Measurements from ENCODE around the gene MS4A14. TPM values are rescaled to one million over a fixed set of nuclear protein-coding genes. Genes with fewer than 3 reads are reported as not detected.

The MS4A14 gene
- total and polyA plus RNA-seq, 9 of the 15 experiments (the other 6 are each of a cell fraction or from before 2014, with no cell fraction given) = not detected

DNA sequence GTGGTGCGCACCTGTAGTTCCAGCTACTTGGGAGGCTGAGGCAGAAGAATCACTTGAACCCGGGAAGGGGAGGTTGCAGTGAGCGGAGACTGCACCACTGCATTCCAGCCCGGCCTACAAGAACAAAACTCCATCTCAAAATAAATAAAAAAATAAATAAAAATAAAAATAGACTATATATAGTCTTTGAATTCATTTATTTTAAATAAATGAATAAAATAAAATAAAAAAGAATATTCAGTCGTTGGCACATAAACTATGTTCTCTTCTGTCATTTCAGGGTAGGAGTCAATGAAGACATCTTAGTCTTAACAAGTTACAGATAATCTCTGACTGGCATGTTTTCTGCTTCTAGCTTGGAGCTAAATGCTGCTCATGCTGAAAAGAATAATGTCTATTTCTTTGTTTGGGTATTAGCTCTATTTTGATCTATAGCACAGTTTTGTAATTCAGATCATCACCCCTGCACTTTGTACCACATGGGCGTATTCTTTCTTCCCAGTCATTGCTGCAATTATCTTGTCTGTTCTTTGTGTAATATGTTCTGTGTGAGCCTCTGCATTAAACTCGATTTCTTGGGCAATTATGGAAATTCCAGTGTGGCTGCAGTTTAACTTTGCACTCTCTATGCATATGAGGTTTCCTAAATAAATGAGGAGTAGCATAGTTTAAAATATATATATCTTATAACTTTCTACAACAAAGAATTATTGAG is 1.4 kb upstream of the MS4A14 start (continued):
- TF ChIP-seq, protein P1, sequence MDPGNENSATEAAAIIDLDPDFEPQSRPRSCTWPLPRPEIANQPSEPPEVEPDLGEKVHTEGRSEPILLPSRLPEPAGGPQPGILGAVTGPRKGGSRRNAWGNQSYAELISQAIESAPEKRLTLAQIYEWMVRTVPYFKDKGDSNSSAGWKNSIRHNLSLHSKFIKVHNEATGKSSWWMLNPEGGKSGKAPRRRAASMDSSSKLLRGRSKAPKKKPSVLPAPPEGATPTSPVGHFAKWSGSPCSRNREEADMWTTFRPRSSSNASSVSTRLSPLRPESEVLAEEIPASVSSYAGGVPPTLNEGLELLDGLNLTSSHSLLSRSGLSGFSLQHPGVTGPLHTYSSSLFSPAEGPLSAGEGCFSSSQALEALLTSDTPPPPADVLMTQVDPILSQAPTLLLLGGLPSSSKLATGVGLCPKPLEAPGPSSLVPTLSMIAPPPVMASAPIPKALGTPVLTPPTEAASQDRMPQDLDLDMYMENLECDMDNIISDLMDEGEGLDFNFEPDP (CRISPR knock-in tag; IDR thresholded peaks at IDR 0.05) = no peak
- no peak for TF ChIP-seq ZNF384 (IDR thresholded peaks at IDR 0.05; ENCODE audit: low read depth, low read length)

DNA sequence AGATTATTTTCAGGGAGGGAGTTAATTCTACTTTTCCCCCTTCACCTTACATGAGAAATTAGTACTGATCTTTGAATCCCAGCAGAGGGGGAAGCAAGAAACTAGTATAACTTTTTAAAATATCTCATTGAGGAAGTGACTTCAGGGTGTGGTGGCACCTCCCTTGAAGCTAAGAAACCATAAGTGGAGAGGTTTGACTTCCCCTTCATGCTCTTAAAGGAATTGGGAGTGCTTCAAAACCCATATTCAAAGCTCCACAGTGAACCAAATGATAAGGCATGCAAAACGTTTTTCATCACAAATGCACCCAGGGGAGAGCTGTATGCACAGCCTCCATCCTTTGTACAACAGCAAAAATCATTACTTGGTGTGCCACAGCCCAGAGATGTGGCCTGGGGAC is 540 bp downstream of the MS4A14 start:
- no peak overlapping the region for H3K4me3 ChIP-seq
- 0% methylated on average over 1 of the region's 1 CpG for WGBS (ENCODE audit: insufficient coverage, low coverage, missing lambda C conversion rate)
- intact Hi-C loops (cut with micrococcal nuclease) (no loop called here), in situ Hi-C loops (cut with MboI) (no loop called here)
- BruUV-seq (replicated peaks) = no TSS peak
- H2AFZ ChIP-seq (ENCODE audit: low read depth, low read length) = no peak overlapping the region
- H3K4me2 ChIP-seq (ENCODE audit: insufficient read depth, low read length) = no peak overlapping the region
- no peak overlapping the region for H3K27ac ChIP-seq (ENCODE audit: extremely low read depth, low read depth, low read length)
- H3K36me3 ChIP-seq (ENCODE audit: control insufficient read depth, insufficient read depth, low read length) = no peaks in the 10 kb centered on the region
- ATAC-seq (no peak), DNase-seq (ENCODE audit: extremely low read depth in 1 of 4, low spot score in 3 of 4) (no peak), FAIRE-seq (no peak)
- no peaks in the 10 kb centered on the region for H3K27me3 ChIP-seq (ENCODE audit: control insufficient read depth in 2 of 2, insufficient read depth in 2 of 2, low read length in 2 of 2)
- H3K9ac ChIP-seq (ENCODE audit: insufficient read depth in 1 of 2, low read depth in 2 of 2, low read length in 2 of 2) = no peak overlapping the region
- CTCF ChIA-PET (ENCODE audit: low intra/inter-chr PET ratio) = no interaction called here
- H3K79me2 ChIP-seq (ENCODE audit: control insufficient read depth, insufficient read depth, low read length) = no peaks in the 10 kb centered on the region
- H3K4me1 ChIP-seq (replicated peaks in 1 of 2; ENCODE audit: control insufficient read depth in 2 of 2, insufficient read depth in 2 of 2, low read length in 2 of 2) = no peaks in the 10 kb centered on the region
- H3K9me1 ChIP-seq (ENCODE audit: control insufficient read depth, insufficient read depth, low read length) = no peaks in the 10 kb centered on the region
- H3K9me3 ChIP-seq (replicated peaks; ENCODE audit: control insufficient read depth, insufficient read depth, low read depth, low read length) = no peaks in the 10 kb centered on the region
- POLR2A ChIA-PET = no interaction called here
- no peaks in the 10 kb centered on the region for H4K20me1 ChIP-seq (replicated peaks; ENCODE audit: control insufficient read depth, insufficient read depth, low read length)
- TF ChIP-seq ZNF778 (CRISPR knock-in tag; IDR thresholded peaks at IDR 0.05) = no peak
- no peak for TF ChIP-seq MYNN (IDR thresholded peaks at IDR 0.05)
- TF ChIP-seq MYNN (CRISPR knock-in tag; IDR thresholded peaks at IDR 0.05) = no peak
- no peak for TF ChIP-seq SETDB1 (IDR thresholded peaks at IDR 0.05; ENCODE audit: low read length)
- TF ChIP-seq TRIM28 (IDR thresholded peaks at IDR 0.05) = no peak
- TF ChIP-seq POU5F1 (IDR thresholded peaks at IDR 0.05; ENCODE audit: borderline replicate concordance, low read depth, low read length, partially characterized antibody) = no peak
- TF ChIP-seq, protein P2, sequence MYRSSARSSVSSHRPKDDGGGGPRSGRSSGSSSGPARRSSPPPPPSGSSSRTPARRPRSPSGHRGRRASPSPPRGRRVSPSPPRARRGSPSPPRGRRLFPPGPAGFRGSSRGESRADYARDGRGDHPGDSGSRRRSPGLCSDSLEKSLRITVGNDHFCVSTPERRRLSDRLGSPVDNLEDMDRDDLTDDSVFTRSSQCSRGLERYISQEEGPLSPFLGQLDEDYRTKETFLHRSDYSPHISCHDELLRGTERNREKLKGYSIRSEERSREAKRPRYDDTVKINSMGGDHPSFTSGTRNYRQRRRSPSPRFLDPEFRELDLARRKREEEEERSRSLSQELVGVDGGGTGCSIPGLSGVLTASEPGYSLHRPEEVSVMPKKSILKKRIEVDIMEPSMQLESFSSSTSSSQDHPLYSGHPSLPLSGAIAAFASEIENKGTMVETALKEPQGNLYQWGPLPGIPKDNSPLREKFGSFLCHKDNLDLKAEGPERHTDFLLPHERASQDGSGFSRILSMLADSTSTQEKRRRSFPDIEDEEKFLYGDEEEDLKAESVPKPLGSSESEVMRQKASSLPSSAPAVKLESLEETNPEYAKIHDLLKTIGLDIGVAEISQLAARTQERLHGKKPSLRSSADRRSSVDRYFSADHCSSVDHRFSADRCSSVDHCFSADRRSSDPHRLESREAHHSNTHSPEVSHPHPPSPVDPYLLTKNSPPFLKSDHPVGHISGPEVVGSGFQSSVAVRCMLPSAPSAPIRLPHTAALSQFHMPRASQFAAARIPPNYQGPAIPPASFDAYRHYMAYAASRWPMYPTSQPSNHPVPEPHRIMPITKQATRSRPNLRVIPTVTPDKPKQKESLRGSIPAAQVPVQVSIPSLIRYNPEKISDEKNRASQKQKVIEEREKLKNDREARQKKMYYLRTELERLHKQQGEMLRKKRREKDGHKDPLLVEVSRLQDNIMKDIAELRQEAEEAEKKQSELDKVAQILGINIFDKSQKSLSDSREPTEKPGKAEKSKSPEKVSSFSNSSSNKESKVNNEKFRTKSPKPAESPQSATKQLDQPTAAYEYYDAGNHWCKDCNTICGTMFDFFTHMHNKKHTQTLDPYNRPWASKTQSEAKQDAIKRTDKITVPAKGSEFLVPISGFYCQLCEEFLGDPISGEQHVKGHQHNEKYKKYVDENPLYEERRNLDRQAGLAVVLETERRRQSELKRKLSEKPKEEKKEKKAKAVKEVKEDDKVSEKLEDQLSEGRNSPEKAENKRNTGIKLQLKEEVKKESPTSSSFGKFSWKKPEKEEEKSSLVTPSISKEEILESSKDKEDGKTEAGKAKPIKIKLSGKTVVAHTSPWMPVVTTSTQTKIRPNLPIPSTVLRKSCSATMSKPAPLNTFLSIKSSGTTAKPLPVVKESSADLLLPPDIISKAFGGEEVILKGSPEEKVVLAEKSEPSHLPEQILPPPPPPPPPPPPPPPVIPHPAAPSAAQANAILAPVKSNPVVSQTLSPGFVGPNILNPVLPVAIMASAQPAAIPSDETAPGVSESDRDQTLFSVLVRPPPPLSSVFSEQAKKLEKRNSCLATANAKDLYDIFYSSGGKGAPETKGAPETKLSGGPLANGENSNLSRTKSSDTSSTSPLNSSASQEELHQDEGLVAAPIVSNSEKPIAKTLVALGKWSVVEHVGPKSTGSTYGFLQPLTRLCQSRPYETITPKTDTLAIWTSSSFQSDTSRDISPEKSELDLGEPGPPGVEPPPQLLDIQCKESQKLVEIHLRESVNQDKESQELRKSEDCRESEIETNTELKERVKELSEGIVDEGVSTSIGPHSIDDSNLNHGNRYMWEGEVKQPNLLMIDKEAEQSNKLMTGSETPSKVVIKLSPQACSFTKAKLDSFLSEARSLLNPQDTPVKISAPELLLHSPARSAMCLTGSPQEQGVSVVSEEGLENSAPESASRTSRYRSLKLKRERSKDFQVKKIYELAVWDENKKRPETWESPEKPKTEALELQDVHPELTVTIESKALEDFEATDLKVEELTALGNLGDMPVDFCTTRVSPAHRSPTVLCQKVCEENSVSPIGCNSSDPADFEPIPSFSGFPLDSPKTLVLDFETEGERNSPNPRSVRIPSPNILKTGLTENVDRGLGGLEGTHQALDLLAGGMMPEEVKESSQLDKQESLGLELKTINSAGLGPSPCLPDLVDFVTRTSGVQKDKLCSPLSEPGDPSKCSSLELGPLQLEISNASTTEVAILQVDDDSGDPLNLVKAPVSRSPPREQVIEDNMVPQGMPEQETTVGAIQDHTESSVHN (IDR thresholded peaks at IDR 0.05; ENCODE audit: borderline replicate concordance in 1 of 2, low read depth in 1 of 2) = no peak
- TF ChIP-seq BRCA1 (IDR thresholded peaks at IDR 0.05) = no peak
- TF ChIP-seq BRCA1 (CRISPR knock-in tag; IDR thresholded peaks at IDR 0.05) = no peak

Data from K562 (cell line).